ENCODE measurements around the gene RPS16.

Gene RPS16

DNA sequence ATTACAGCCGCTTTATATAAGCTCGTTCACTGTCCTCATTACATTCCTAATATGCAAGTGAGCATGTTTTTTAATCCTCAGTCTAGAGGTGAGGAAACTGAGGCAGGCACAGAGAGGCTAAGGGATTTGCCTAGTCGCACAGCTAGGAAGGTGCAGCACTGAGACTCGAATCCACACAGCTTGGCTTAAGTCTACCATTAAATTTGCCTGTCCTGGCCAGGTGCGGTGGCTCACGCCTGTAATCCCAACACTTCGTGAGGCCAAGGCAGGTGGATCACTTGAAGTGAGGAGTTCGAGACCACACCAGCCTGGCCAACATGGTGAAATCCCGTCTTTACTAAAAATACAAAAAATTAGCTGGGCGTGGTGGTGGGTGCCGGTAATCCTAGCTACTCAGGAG lies 8.0 kb downstream of the RPS16 start:
- TF ChIP-seq, protein P1, sequence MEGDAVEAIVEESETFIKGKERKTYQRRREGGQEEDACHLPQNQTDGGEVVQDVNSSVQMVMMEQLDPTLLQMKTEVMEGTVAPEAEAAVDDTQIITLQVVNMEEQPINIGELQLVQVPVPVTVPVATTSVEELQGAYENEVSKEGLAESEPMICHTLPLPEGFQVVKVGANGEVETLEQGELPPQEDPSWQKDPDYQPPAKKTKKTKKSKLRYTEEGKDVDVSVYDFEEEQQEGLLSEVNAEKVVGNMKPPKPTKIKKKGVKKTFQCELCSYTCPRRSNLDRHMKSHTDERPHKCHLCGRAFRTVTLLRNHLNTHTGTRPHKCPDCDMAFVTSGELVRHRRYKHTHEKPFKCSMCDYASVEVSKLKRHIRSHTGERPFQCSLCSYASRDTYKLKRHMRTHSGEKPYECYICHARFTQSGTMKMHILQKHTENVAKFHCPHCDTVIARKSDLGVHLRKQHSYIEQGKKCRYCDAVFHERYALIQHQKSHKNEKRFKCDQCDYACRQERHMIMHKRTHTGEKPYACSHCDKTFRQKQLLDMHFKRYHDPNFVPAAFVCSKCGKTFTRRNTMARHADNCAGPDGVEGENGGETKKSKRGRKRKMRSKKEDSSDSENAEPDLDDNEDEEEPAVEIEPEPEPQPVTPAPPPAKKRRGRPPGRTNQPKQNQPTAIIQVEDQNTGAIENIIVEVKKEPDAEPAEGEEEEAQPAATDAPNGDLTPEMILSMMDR (IDR thresholded peaks at IDR 0.05; ENCODE audit: control insufficient read depth, insufficient read depth, low read depth, low read length, missing control alignments) = no peak
- H3K4me3 ChIP-seq (ENCODE audit: control insufficient read depth, low read depth, low read length) = no peak overlapping the region
- no peak for DNase-seq (ENCODE audit: low read depth)

DNA sequence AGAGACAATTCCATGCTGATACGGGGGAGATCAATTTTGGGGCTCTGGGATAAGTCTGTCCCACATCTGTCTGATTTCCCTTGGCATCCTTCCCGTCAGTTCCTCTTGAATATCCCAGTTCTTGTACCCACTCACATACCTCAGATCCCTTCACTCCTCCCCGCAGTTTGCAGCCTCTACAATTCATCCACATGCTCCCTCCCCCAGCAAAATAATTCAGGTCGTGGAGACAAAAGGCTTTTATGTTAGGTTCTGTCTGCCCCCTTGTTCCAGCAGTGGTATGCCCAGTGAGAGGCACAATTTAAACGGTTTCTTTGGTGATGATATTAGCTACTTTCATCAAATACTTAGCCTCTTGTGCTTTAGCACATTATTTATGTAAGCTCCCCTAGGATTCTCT lies 9.6 kb downstream of the RPS16 start:
- TF ChIP-seq, protein P1 (IDR thresholded peaks at IDR 0.05; ENCODE audit: control insufficient read depth, insufficient read depth, low read depth, low read length, missing control alignments) = no peak
- no peak overlapping the region for H3K4me3 ChIP-seq (ENCODE audit: control insufficient read depth, low read depth, low read length)
- DNase-seq (ENCODE audit: low read depth) = no peak

DNA sequence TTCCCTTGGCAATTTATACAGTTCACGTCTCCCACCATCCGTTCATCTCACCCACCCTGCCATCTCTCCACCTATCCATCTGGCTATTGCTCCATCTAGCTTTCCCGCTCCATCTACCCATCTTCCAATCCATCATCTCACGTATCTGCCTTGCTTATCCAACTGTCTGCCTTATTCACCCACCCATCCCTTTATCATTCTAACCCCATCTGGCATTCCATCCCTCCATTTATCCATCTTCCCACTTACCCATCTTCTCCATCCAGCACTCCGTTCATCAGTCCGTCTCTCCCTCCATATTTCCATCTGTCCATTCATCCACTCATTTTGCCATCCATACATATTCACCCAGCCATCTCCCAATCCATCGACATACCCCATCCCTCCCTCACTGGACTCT lies 10.0 kb downstream of the RPS16 start:
- DNase-seq (ENCODE audit: low read depth) = no peak
- H3K4me3 ChIP-seq (ENCODE audit: control insufficient read depth, low read depth, low read length) = no peak overlapping the region
- TF ChIP-seq, protein P1 (IDR thresholded peaks at IDR 0.05; ENCODE audit: control insufficient read depth, insufficient read depth, low read depth, low read length, missing control alignments) = no peak

DNA sequence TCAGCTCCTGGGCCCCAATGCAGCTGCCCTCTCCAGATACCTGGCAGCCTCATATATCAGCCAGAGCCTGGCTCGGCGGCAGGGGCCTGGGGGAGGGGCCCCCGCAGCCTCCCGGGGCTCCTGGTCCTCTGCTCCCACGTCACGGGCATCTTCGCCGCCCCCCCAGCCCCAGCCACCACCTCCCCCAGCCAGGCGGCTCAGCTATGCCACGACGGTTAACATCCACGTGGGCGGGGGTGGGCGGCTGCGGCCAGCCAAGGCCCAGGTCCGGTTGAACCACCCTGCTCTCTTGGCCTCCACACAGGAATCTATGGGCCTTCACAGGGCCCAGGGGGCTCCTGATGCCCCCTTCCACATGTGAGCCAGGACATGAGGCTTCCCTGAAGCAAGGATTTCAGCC lies 10.8 kb downstream of the RPS16 start:
- no peak overlapping the region for H3K4me3 ChIP-seq (ENCODE audit: control insufficient read depth, low read depth, low read length)
- TF ChIP-seq, protein P1 (IDR thresholded peaks at IDR 0.05; ENCODE audit: control insufficient read depth, insufficient read depth, low read depth, low read length, missing control alignments) = no peak
- DNase-seq (ENCODE audit: low read depth) = no peak

DNA sequence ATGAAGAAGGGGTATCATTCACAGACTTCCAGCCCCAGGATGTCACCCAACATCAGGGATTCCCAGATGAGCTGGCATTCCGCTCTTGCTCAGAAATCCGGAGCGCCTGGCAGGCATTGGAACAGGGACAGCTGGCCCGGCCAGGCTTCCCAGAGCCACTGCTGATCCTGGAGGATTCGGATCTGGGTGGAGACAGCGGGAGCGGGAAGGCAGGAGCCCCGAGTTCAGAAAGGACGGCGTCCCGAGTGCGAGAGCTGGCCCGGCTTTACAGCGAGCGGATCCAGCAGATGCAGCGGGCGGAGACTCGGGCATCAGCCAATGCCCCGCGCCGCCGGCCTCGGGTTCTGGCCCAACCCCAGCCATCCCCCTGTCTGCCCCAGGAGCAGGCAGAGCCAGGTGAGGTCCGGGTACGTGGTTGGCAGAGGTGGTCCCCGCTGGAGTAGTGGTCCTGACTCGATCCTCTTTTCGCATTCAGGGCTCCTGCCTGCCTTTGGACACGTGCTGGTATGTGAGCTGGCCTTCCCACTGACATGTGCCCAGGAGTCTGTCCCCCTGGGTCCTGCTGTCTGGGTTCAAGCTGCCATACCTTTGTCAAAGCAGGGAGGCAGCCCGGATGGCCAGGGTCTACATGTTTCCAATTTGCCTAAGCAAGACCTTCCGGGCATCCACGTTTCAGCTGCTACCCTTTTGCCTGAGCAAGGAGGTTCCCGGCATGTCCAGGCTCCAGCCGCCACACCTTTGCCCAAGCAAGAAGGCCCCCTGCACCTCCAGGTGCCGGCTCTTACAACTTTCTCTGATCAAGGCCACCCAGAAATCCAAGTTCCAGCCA lies 12.3 kb downstream of the RPS16 start:
- no peak for DNase-seq (ENCODE audit: low read depth)
- TF ChIP-seq, protein P1 (IDR thresholded peaks at IDR 0.05; ENCODE audit: control insufficient read depth, insufficient read depth, low read depth, low read length, missing control alignments) = no peak
- no peak overlapping the region for H3K4me3 ChIP-seq (ENCODE audit: control insufficient read depth, low read depth, low read length)

DNA sequence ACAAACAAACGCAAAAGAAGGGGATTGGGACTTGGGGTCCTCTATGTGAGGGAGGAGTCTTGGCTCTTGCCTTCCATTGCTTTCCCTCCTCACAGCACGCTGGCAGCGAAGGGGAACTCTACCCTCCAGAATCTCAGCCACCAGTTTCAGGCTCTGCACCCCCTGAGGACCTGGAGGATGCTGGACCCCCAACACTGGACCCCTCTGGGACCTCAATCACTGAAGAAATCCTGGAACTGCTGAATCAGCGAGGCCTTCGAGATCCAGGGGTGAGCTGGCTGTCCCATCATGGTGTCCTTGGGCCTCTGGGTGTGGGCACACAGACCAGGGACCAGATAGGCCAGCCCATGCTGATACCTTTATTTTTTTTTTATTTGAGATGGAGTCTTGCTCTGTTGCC lies 13.7 kb downstream of the RPS16 start:
- no peak overlapping the region for H3K4me3 ChIP-seq (ENCODE audit: control insufficient read depth, low read depth, low read length)
- DNase-seq (ENCODE audit: low read depth) = no peak
- TF ChIP-seq, protein P1 (IDR thresholded peaks at IDR 0.05; ENCODE audit: control insufficient read depth, insufficient read depth, low read depth, low read length, missing control alignments) = no peak
